SK-N-SH (cell line): ENCODE measurements around the gene PIP4K2B. TPM values are rescaled to one million over a fixed set of nuclear protein-coding genes. Genes with fewer than 3 reads are reported as not detected.

Experiments used
- CTCF ChIA-PET: fragments of 300-600, 350-600 bp; formaldehyde crosslinking; extraction: SDS; loops from one replicate; lab custom pipeline; 2021; lab: Yijun Ruan, JAX
- POLR2A ChIA-PET: fragments of 350-600 bp; sonication (Branson Sonifier 250); formaldehyde crosslinking; extraction: SDS; loops from one replicate; lab custom pipeline; 2020; ENCODE audit warnings: antibody characterized with exemption, inconsistent platforms; lab: Yijun Ruan, JAX
- DNase-seq: peaks from one replicate; pipeline ENCODE4 v3.0.0; 2012
- H2AFZ ChIP-seq: fragments of 200-600 bp; sonication (generic); 2 replicates; pipeline ENCODE4 v1.8.1; 2016; ENCODE audit warnings: antibody characterized with exemption, mild to moderate bottlenecking, low read depth
- H3F3A ChIP-seq: fragments of 200-600 bp; sonication (generic); replicated peaks from 2 replicates; pipeline ENCODE3; 2016; ENCODE audit warnings: antibody characterized with exemption, mild to moderate bottlenecking; ENCODE audit not compliant: insufficient read depth
- H3K27ac ChIP-seq, 2 experiments: fragments of 200-500 bp in 1 of 2; fragments of 200-600 bp in 1 of 2; sonication (Bioruptor generic) in 1 of 2; sonication (generic), shearing (Covaris generic) in 1 of 2; 2 replicates each; pipeline versions ENCODE4 v1.5.1 to v1.6.1; 2014 to 2016; ENCODE audit warnings: low read depth in 2 of 2, inconsistent platforms in 1 of 2, low read length in 1 of 2, mild to moderate bottlenecking in 1 of 2, mixed read lengths in 1 of 2
- H3K27me3 ChIP-seq: fragments of 200-600 bp; sonication (generic), shearing (Covaris generic); 2 replicates; pipeline ENCODE4 v1.6.1; 2016; ENCODE audit warnings: mixed run types; ENCODE audit not compliant: insufficient read depth
- H3K36me3 ChIP-seq, 2 experiments: fragments of 200-500 bp in 1 of 2; fragments of 200-600 bp in 1 of 2; sonication (Bioruptor generic) in 1 of 2; sonication (generic) in 1 of 2; replicated peaks in 1 of 2; 2 replicates each; pipeline versions ENCODE3 to v1.5.1; 2014 to 2016; ENCODE audit warnings: low read length in 1 of 2, mild to moderate bottlenecking in 1 of 2; ENCODE audit not compliant: insufficient read depth in 2 of 2, control insufficient read depth in 1 of 2
- H3K4me1 ChIP-seq, 2 experiments: fragments of 200-500 bp in 1 of 2; fragments of 200-600 bp in 1 of 2; sonication (Bioruptor generic) in 1 of 2; sonication (generic), shearing (Covaris generic) in 1 of 2; 2 replicates each; pipeline versions ENCODE4 v1.5.1 to v1.6.1; 2014 to 2016; ENCODE audit warnings: low read depth in 1 of 2, low read length in 1 of 2, mixed run types in 1 of 2; ENCODE audit not compliant: insufficient read depth in 2 of 2, control insufficient read depth in 1 of 2
- H3K4me2 ChIP-seq: fragments of 200-600 bp; sonication (generic), shearing (Covaris generic); 2 replicates; pipeline ENCODE4 v1.6.1; 2017; ENCODE audit warnings: mixed run types
- H3K4me3 ChIP-seq, 2 experiments: fragments of 200-500 bp in 1 of 2; fragments of 200-600 bp in 1 of 2; sonication (Bioruptor generic) in 1 of 2; sonication (generic), shearing (Covaris generic) in 1 of 2; 2 replicates each; pipeline versions ENCODE4 v1.5.1 to v1.8.1; 2014 to 2016; ENCODE audit warnings: low read depth in 2 of 2, inconsistent platforms in 1 of 2, low read length in 1 of 2, mild to moderate bottlenecking in 1 of 2, mixed read lengths in 1 of 2, moderate library complexity in 1 of 2
- H3K79me2 ChIP-seq: fragments of 200-600 bp; sonication (generic); 2 replicates; pipeline ENCODE4 v1.8.1; 2017; ENCODE audit warnings: mild to moderate bottlenecking; ENCODE audit not compliant: insufficient read depth
- H3K9ac ChIP-seq: fragments of 200-600 bp; sonication (generic); 2 replicates; pipeline ENCODE4 v1.6.1; 2017; ENCODE audit warnings: mixed run types
- H3K9me2 ChIP-seq: fragments of 200-600 bp; sonication (generic); 2 replicates; pipeline ENCODE4 v1.6.1; 2017; ENCODE audit warnings: mixed run types
- H3K9me3 ChIP-seq: fragments of 200-600 bp; sonication (generic); 2 replicates; pipeline ENCODE4 v1.6.1; 2017; ENCODE audit warnings: mixed run types, mild to moderate bottlenecking, moderate library complexity
- H4K20me1 ChIP-seq: fragments of 200-600 bp; sonication (generic); 2 replicates; pipeline ENCODE4 v1.6.1; 2017; ENCODE audit warnings: mild to moderate bottlenecking, mixed run types; ENCODE audit not compliant: insufficient read depth
- CHD2 ChIP-seq: fragments of 150-350 bp; IDR thresholded peaks from 2 replicates; pipeline ENCODE4 v1.6.1; 2018; ENCODE audit warnings: low read length; ENCODE audit not compliant: partially characterized antibody
- ELF1 ChIP-seq: IDR thresholded peaks from 2 replicates; pipeline ENCODE4 v1.4.0; 2012
- EP300 ChIP-seq, 2 experiments: IDR thresholded peaks; 2 replicates each; pipeline versions ENCODE4 v1.4.0 to v1.6.1; 2012; ENCODE audit warnings: borderline replicate concordance in 1 of 2, low read depth in 1 of 2, low read length in 1 of 2
- GABPA ChIP-seq: IDR thresholded peaks from 2 replicates; pipeline ENCODE4 v1.4.0; 2012; ENCODE audit warnings: low read depth, mild to moderate bottlenecking
- GATA2 ChIP-seq: sonication (generic); formaldehyde crosslinking; IDR thresholded peaks from 2 replicates; pipeline ENCODE4 v1.5.0; 2020; ENCODE audit warnings: mild to moderate bottlenecking, missing genetic modification reagents
- NFIC ChIP-seq: IDR thresholded peaks from 2 replicates; pipeline ENCODE4 v1.4.0; 2012; ENCODE audit warnings: borderline replicate concordance
- POLR2AphosphoS5 ChIP-seq: IDR thresholded peaks from 2 replicates; pipeline ENCODE4 v1.6.1; 2012; ENCODE audit warnings: low read depth, low read length
- TCF12 ChIP-seq: IDR thresholded peaks from 2 replicates; pipeline ENCODE4 v1.4.0; 2012
- TEAD4 ChIP-seq: IDR thresholded peaks from 2 replicates; pipeline ENCODE4 v1.4.0; 2012; ENCODE audit warnings: mild to moderate bottlenecking, borderline replicate concordance; ENCODE audit not compliant: insufficient read depth
- YY1 ChIP-seq: IDR thresholded peaks from 2 replicates; pipeline ENCODE4 v1.4.0; 2012; ENCODE audit warnings: low read depth, mild to moderate bottlenecking
- WGBS: methylation state at CpG from one replicate; pipeline ENCODE4 v1.1.6; 2017; ENCODE audit warnings: low lambda C conversion rate; 5-methylcytosine and 5-hydroxymethylcytosine counted together
- polyA plus RNA-seq, 3 experiments: library from polyadenylated mRNA; depleted of rRNA; stranded (reverse); fragments of >200 nt; gene quantifications; 2 replicates each; pipeline ENCODE4 v1.2.3, GENCODE V29; 2012
- TF ChIP-seq, protein P1 (sequence below): IDR thresholded peaks from 2 replicates; pipeline ENCODE4; 2012
- TF ChIP-seq, protein P2 (sequence below): fragments of 200-600 bp; sonication (generic); IDR thresholded peaks from 2 replicates; pipeline ENCODE4 v1.6.1; 2017; ENCODE audit warnings: antibody characterized with exemption, mild to moderate bottlenecking, moderate library complexity

Gene PIP4K2B
- polyA plus RNA-seq, 1 of the 3 experiments (the other 2 are of a cell fraction): 29.8 TPM

DNA sequence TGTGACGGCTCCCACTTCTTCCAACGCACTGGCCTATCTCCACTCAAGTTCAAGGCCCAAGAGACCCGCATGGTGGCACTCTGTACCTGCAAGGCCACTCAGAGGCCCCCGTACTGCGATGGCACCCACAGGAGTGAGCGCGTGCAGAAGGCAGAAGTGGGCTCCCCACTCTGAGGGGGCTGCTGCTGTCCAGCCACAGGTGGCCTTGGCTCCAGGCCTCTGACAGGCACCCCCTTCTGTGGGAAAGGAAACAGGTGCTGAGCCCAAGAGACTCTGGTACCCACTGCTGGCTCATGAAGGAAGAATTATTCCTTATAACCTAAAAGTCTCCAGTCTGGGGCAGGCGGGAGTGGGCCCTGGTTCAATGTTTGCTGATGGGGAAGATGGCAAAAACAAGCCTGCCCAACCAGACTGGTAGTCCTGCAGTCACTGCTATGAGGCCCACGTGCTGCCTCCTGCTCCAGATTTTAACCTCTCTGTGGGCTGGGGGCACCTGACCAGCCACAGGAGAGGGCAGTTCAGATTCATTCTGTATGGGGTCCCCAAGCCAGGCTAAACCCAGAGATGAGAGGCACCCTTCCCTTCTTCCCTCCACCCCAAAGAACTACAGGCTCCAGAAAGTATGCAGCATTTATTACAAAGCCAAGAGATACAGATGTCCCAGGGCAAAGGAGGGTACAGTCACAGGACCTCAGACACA is 65.9 kb downstream of the PIP4K2B start:
- H3K79me2 ChIP-seq: peaks cover 36% of the 10 kb centered on the region; the same call in 1 of the 2 replicates
- peak overlapping the region in 1 of 2 experiments; percentile 29; a peak in 2 of 4 replicates for H3K27ac ChIP-seq
- WGBS: 85% methylated on average over 6 of the region's 9 CpGs
- H4K20me1 ChIP-seq: peaks cover 23% of the 10 kb centered on the region; the same call in 1 of the 2 replicates
- TF ChIP-seq, protein P1, sequence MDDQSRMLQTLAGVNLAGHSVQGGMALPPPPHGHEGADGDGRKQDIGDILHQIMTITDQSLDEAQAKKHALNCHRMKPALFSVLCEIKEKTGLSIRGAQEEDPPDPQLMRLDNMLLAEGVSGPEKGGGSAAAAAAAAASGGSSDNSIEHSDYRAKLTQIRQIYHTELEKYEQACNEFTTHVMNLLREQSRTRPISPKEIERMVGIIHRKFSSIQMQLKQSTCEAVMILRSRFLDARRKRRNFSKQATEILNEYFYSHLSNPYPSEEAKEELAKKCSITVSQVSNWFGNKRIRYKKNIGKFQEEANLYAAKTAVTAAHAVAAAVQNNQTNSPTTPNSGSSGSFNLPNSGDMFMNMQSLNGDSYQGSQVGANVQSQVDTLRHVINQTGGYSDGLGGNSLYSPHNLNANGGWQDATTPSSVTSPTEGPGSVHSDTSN: no peak
- TF ChIP-seq GABPA (no peak), YY1 (no peak), GATA2 (CRISPR knock-in tag) (no peak), CHD2 (no peak), EP300 (IDR thresholded peaks at IDR 0.05; ENCODE audit: borderline replicate concordance in 1 of 2, low read depth in 1 of 2, low read length in 1 of 2) (no peak), POLR2AphosphoS5 (no peak; the same call in 1 of the 2 replicates), TEAD4 (no peak), NFIC (no peak), ELF1 (no peak), TCF12 (no peak)
- TF ChIP-seq, protein P2, sequence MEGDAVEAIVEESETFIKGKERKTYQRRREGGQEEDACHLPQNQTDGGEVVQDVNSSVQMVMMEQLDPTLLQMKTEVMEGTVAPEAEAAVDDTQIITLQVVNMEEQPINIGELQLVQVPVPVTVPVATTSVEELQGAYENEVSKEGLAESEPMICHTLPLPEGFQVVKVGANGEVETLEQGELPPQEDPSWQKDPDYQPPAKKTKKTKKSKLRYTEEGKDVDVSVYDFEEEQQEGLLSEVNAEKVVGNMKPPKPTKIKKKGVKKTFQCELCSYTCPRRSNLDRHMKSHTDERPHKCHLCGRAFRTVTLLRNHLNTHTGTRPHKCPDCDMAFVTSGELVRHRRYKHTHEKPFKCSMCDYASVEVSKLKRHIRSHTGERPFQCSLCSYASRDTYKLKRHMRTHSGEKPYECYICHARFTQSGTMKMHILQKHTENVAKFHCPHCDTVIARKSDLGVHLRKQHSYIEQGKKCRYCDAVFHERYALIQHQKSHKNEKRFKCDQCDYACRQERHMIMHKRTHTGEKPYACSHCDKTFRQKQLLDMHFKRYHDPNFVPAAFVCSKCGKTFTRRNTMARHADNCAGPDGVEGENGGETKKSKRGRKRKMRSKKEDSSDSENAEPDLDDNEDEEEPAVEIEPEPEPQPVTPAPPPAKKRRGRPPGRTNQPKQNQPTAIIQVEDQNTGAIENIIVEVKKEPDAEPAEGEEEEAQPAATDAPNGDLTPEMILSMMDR: no peak
- TF ChIP-seq, all 33 proteins: peak for 0
- peaks cover 13 to 33% of the 10 kb centered on the region in 2 experiments for H3K36me3 ChIP-seq
- no peak overlapping the region for H2AFZ ChIP-seq
- DNase-seq: no peak
- H3K27me3 ChIP-seq: no peaks in the 10 kb centered on the region
- ChIA-PET POLR2A (interaction anchor here (1.7 kb wide), 1 partner anchor 9 kb away, joined by 5 read pairs; no protein-coding TSS in a partner anchor), CTCF (interaction anchor here (1.5 to 7.4 kb wide), 10 partner anchors 10 to 210 kb away, joined by 3 to 93 read pairs (median 23); partner anchors contain the start of genes EPOP, PCGF2 and PSMB3)
- peaks cover 45% of the 10 kb centered on the region for H3F3A ChIP-seq
- no peak overlapping the region for H3K4me2 ChIP-seq
- no peaks in the 10 kb centered on the region for H3K9me2 ChIP-seq
- no peak overlapping the region for H3K4me3 ChIP-seq
- no peak overlapping the region for H3K9ac ChIP-seq
- H3K9me3 ChIP-seq: no peaks in the 10 kb centered on the region
- H3K4me1 ChIP-seq: peaks cover 10 to 65% of the 10 kb centered on the region in 2 experiments; a peak in 1 of 4 replicates
